ENCODE measurements around the gene SCUBE1. TPM values are rescaled to one million over a fixed set of nuclear protein-coding genes. Genes with fewer than 3 reads are reported as not detected.

The SCUBE1 gene
- total and polyA plus RNA-seq, 2 experiments from 2014 or later: not detected

- H2AFZ ChIP-seq: no peak overlapping the region
- TF ChIP-seq EZH2phosphoT487 (IDR thresholded peaks at IDR 0.05; ENCODE audit: insufficient read depth, low read depth) (no peak), EZH2 (IDR thresholded peaks at IDR 0.05; ENCODE audit: insufficient read depth, poor library complexity, severe bottlenecking) (no peak)
- in situ Hi-C loops (cut with MboI): no loop called here
- no peaks in the 10 kb centered on the region for H3F3A ChIP-seq (ENCODE audit: insufficient read depth)
- WGBS, 2 experiments (ENCODE audit: low coverage in 1 of 2, low lambda C conversion rate in 2 of 2, missing lambda C conversion rate in 2 of 2): 57 to 73% methylated on average over 13 of the region's 13 CpGs
- H3K4me2 ChIP-seq (ENCODE audit: unreplicated experiment): no peak overlapping the region
- no peaks in the 10 kb centered on the region for H3K4me1 ChIP-seq (ENCODE audit: insufficient read depth)
- no peak overlapping the region for H3K9ac ChIP-seq
- no peaks in the 10 kb centered on the region for H3K36me3 ChIP-seq (ENCODE audit: low read depth)
- no peaks in the 10 kb centered on the region for H4K20me1 ChIP-seq (ENCODE audit: insufficient read depth)
- DNase-seq: no peak
- H3K79me2 ChIP-seq (ENCODE audit: insufficient read depth): no peaks in the 10 kb centered on the region
- no peaks in the 10 kb centered on the region for H3K9me3 ChIP-seq (ENCODE audit: low read depth)
- no peak overlapping the region for H3K4me3 ChIP-seq
- H3K27ac ChIP-seq: no peak overlapping the region
- no peaks in the 10 kb centered on the region for H3K9me2 ChIP-seq (ENCODE audit: insufficient read depth)
- peaks cover 30% of the 10 kb centered on the region for H3K27me3 ChIP-seq (replicated peaks; ENCODE audit: insufficient read depth)
These were observed 72.8 kb downstream of the SCUBE1 start for GRCh38 chr22:43270314-43270908.

- no peaks in the 10 kb centered on the region for H4K20me1 ChIP-seq (ENCODE audit: insufficient read depth)
- no peak overlapping the region for H2AFZ ChIP-seq
- no peaks in the 10 kb centered on the region for H3K36me3 ChIP-seq (ENCODE audit: low read depth)
- WGBS, 2 experiments (ENCODE audit: low coverage in 1 of 2, low lambda C conversion rate in 2 of 2, missing lambda C conversion rate in 2 of 2): 50 to 53% methylated on average over 14 of the region's 14 CpGs
- H3K27ac ChIP-seq: no peak overlapping the region
- peaks cover 38% of the 10 kb centered on the region for H3K27me3 ChIP-seq (replicated peaks; ENCODE audit: insufficient read depth)
- in situ Hi-C loops (cut with MboI): no loop called here
- DNase-seq: no peak
- no peak overlapping the region for H3K4me3 ChIP-seq
- no peaks in the 10 kb centered on the region for H3K9me3 ChIP-seq (ENCODE audit: low read depth)
- no peaks in the 10 kb centered on the region for H3K4me1 ChIP-seq (ENCODE audit: insufficient read depth)
- no peaks in the 10 kb centered on the region for H3K79me2 ChIP-seq (ENCODE audit: insufficient read depth)
- no peaks in the 10 kb centered on the region for H3K9me2 ChIP-seq (ENCODE audit: insufficient read depth)
- no peaks in the 10 kb centered on the region for H3F3A ChIP-seq (ENCODE audit: insufficient read depth)
- no peak overlapping the region for H3K9ac ChIP-seq
- H3K4me2 ChIP-seq (ENCODE audit: unreplicated experiment): no peak overlapping the region
- TF ChIP-seq EZH2phosphoT487 (IDR thresholded peaks at IDR 0.05; ENCODE audit: insufficient read depth, low read depth): no peak
- no peak for TF ChIP-seq EZH2 (IDR thresholded peaks at IDR 0.05; ENCODE audit: insufficient read depth, poor library complexity, severe bottlenecking)
These were observed 73.5 kb downstream of the SCUBE1 start for GRCh38 chr22:43269646-43270045.

- H3K36me3 ChIP-seq (ENCODE audit: low read depth): no peaks in the 10 kb centered on the region
- no peak overlapping the region for H3K9ac ChIP-seq
- no peaks in the 10 kb centered on the region for H3K9me2 ChIP-seq (ENCODE audit: insufficient read depth)
- DNase-seq: no peak
- 0 out of 2 replicates have a peak, but pooled peaks cover 2% of the 10 kb centered on the region for H3K4me1 ChIP-seq (ENCODE audit: insufficient read depth)
- no peak overlapping the region for H2AFZ ChIP-seq
- 39 to 40% methylated on average over 16 of the region's 16 CpGs for WGBS, 2 experiments (ENCODE audit: low coverage in 1 of 2, low lambda C conversion rate in 2 of 2, missing lambda C conversion rate in 2 of 2)
- in situ Hi-C loops (cut with MboI): no loop called here
- H3K27me3 ChIP-seq (replicated peaks; ENCODE audit: insufficient read depth): peaks cover 42% of the 10 kb centered on the region
- TF ChIP-seq EZH2 (IDR thresholded peaks at IDR 0.05; ENCODE audit: insufficient read depth, poor library complexity, severe bottlenecking) (no peak), EZH2phosphoT487 (IDR thresholded peaks at IDR 0.05; ENCODE audit: insufficient read depth, low read depth) (no peak)
- H3F3A ChIP-seq (ENCODE audit: insufficient read depth): no peaks in the 10 kb centered on the region
- H3K9me3 ChIP-seq (ENCODE audit: low read depth): no peaks in the 10 kb centered on the region
- no peaks in the 10 kb centered on the region for H4K20me1 ChIP-seq (ENCODE audit: insufficient read depth)
- no peak overlapping the region for H3K4me2 ChIP-seq (ENCODE audit: unreplicated experiment)
- no peaks in the 10 kb centered on the region for H3K79me2 ChIP-seq (ENCODE audit: insufficient read depth)
- H3K4me3 ChIP-seq: no peak overlapping the region
- H3K27ac ChIP-seq: no peak overlapping the region
These were observed 73.9 kb downstream of the SCUBE1 start for GRCh38 chr22:43269246-43269645.

- peaks cover 50% of the 10 kb centered on the region for H3K27me3 ChIP-seq (replicated peaks; ENCODE audit: insufficient read depth)
- 62% methylated on average over 13 of the region's 13 CpGs for whole genome bisulfite sequencing, 2 experiments (ENCODE audit: low coverage in 1 of 2, low lambda C conversion rate in 2 of 2, missing lambda C conversion rate in 2 of 2)
These were observed 75.1 kb downstream of the SCUBE1 start for GRCh38 chr22:43267981-43268660.

More at GRCh38 chr22:43267981-43268660, 75.1 kb downstream of the SCUBE1 start:
- no peaks in the 10 kb centered on the region for H3K36me3 ChIP-seq (ENCODE audit: low read depth)
- H3F3A ChIP-seq (ENCODE audit: insufficient read depth): no peaks in the 10 kb centered on the region
- no peak overlapping the region for H2AFZ ChIP-seq
- H3K9me3 ChIP-seq (ENCODE audit: low read depth): no peaks in the 10 kb centered on the region
- H3K4me1 ChIP-seq (ENCODE audit: insufficient read depth): 0 out of 2 replicates have a peak, but pooled peaks cover 9% of the 10 kb centered on the region
- no peak overlapping the region for H3K4me3 ChIP-seq
- TF ChIP-seq EZH2 (IDR thresholded peaks at IDR 0.05; ENCODE audit: insufficient read depth, poor library complexity, severe bottlenecking) (no peak), EZH2phosphoT487 (IDR thresholded peaks at IDR 0.05; ENCODE audit: insufficient read depth, low read depth) (no peak)
- no peak overlapping the region for H3K27ac ChIP-seq
- H3K9me2 ChIP-seq (ENCODE audit: insufficient read depth): no peaks in the 10 kb centered on the region
- in situ Hi-C loops (cut with MboI): no loop called here
- H4K20me1 ChIP-seq (ENCODE audit: insufficient read depth): no peaks in the 10 kb centered on the region
- H3K9ac ChIP-seq: no peak overlapping the region
- H3K4me2 ChIP-seq (ENCODE audit: unreplicated experiment): no peak overlapping the region
- no peak for DNase-seq
- H3K79me2 ChIP-seq (ENCODE audit: insufficient read depth): no peaks in the 10 kb centered on the region

Data from GM23248 (cell line).